Stimulated activated CD4-positive, alpha-beta T cell treated with anti-CD3 and anti-CD28 coated beads, Interleukin-1b, Interleukin-23, amount 100 ng/mL, for 4 hours (primary cell): ENCODE measurements around the gene TNFRSF13B.
"Not testable (repeated sequence)": the region's sequence is repeated elsewhere in the genome, so short reads cannot be mapped to it uniquely, and the experiment has no call there.

Experiments
- DNase-seq, 2 donors: peaks; one replicate each; pipeline ENCODE4 v3.0.0-alpha.2; 2020; ENCODE audit warnings: low read depth in 2 of 2

The TNFRSF13B gene

DNA sequence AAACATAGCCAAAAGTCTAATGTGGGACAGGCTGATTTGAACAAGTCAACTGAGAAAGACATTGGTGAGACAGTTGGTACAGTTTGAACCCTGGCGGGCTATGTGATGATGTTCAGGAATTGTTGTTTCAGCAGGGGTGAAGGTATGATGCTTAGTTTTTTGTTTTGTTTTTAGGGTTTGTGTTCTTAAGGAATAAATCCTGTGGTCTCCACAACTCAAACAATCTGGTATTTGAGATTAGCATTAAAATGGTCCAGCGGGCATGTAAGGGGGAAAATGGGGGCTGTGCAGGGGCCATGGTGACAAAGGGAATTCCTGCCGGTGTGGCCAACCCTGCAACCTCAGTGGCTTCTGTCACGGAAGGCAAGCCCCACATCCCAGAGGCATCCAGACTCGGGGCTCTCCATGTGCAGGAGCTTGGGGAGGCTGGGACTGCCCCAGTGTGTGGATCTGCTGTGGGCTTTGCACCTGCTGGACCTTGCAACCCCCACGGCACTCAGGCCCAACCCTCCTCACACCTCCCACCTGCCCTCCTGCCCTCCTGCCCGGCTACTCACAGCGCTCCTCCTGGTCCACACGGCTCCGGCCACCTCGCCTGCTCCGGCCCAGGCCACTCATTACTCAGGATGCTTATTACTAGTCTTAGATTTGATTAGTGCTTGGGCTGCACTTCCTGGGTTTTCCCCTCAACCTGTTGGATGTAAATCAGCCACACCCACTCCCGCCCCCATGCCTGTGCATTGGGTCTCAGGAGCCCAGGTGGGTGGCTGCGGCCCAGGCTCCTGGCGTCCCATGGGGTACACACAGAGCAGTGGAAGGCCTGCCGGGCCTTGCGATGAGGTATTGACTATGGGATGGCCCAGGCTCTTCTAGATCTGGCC, at the start of gene TNFRSF13B:
Gene TNFRSF13B, minus strand, starts transcription at position 661 of the 881 bp plus-strand sequence. Its CDS starts 43 bp downstream, at position 618.
- DNase-seq, result no peak

DNA sequence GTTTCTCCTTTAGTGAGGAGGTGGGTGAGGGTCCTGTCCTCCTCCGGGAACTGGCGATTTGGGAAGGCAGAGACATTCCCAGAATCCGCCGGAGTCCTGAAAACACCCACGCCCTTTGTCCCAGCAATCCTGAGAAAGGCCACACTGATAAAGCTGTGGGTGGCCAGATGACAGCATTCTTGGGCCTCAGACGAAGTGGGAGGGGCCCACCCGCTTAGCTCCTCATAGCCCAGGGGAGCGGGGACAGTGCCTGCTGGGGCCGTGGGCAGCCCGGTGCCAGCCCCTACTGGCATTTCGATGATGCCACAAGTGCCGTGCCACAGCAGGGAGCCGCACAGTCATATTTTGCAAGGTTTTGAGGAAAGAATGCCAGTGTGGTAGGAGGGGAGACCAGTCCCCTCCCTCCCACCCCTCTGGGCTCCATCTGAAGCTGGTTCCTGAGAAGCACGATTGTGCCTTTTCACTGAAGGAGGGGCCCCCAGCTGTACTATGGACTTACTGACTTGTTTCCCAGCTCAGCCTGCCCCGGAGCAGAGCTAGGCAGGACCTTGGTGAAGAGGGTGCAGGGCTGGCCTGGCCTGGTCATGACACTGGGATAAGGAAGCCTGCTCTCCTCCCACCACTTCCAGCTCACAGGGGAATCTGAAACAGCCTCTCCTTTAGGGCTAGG, 49.4 kb upstream of the TNFRSF13B start:
- no peak for DNase-seq

DNA sequence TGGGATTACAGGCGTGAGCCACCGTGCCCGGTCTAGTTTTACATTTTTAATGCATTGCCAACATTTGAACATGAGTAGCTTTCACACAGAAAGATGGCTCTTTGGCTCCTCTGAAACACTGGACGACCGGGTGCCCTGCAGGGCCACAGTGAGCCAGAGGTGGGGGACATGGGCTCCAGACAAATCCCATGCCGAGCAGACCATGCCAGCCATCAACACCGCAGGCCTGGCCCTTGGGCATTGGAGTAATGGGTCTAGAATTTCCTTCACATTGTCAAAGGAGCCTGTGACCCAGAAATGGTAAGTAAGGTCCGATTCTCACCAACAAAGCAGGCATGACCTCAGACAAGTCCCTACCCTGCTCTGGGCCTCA, 48.9 kb upstream of the TNFRSF13B start:
- no peak for DNase-seq

DNA sequence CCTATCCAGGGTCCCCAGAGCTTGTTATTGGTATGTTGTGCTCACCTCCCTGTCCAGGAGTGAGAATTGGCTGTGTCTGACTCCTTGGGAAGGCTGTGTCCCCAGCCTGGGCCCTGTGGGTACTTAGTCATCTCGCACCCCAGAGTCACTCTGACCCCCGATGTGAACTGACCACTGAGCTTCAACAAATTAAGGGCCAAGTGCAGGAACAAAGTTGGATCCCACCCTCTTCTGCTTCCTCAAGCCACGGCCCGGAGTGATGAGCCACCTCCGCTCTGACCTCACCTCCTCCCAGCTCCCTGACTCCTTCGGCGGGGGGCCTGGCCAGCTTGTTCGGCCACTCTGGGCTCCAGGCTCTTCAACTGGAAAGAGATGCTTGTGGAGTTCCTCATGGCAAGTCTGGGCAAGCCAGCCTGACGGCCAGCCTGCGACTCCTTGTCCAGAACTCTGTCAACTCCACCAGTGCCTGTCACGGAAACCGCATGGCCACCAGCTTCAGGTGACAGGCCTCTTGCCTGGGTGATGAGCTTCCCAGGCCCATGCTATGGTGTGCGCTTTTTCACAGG, 48.1 kb upstream of the TNFRSF13B start:
- DNase-seq, result no peak

DNA sequence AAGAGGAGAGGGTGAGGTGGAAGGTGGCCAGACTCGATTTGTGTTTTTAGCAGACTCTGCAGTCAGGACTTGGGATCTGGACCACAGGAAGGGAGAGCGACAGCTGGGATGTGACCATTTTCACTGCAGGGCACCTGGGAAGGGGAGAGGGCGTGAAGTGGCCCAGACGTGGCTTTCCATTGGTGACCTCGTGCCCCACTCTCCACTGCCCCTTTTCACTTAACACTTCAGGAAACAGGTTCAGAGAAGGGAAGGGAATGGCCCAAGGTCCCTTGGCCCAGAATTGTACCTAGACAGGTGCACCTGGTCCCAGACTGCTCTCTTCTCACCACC, 47.5 kb upstream of the TNFRSF13B start:
- no peak for DNase-seq

DNA sequence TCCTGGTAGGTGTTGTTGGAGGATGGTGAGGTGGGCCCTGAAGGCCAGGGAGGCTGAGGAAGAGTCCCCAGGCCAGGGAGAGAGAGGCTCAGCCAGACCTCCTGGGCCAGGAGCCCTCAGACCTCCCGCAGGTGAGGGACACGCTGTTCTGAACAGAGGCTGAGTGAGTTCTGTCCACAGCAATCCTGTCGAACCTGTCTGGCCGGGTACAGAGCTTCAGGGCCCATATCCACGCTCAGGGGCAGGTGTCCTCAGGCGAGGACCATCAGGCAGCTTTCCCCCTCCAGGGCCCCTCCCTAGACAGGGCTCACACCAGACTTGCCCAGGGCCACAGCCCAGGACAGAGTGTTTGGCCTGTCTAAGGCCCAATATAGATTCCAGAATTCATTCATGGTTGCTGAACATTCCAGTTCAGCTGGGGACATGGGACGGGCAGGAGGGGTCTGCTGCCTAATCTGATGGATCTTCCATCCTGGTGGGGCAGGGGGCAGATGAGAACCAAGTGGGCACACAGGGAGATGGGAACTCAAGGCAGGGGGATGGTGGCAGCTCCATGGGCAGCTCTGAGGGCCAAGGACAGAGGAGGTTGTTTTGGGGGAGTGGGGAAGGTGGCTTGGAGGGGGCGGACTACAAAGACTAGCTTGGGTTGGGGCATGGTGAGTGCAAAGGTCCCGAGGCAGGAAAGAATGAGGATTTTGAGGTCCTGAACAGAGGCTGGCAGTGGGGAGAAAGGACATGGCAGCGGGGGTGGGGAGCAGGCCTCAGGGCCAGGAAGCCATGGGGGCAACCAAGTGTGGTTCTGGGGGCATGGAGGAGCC, 46.9 kb upstream of the TNFRSF13B start:
- no peak for DNase-seq

DNA sequence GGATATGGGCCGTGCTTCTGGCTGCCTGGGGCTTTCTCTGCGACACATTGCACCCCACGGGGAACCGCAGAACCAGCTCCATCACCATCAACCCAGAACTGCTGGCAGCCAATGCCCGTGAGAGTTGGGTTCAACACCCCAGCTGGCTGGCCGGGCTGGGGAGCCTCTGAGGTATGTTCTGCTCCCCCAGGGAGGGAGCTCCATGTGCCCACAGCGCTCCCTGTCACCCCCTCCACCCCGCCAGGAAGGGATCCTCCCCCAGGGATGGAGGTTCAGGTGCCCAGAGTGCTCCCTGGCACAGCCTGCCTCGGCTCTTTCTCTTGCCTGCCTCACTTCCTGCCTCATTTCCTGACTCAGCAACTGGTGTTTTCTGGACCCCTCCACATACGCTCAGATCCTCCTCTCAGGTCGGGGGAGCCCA, 46.1 kb upstream of the TNFRSF13B start:
- DNase-seq, result no peak

DNA sequence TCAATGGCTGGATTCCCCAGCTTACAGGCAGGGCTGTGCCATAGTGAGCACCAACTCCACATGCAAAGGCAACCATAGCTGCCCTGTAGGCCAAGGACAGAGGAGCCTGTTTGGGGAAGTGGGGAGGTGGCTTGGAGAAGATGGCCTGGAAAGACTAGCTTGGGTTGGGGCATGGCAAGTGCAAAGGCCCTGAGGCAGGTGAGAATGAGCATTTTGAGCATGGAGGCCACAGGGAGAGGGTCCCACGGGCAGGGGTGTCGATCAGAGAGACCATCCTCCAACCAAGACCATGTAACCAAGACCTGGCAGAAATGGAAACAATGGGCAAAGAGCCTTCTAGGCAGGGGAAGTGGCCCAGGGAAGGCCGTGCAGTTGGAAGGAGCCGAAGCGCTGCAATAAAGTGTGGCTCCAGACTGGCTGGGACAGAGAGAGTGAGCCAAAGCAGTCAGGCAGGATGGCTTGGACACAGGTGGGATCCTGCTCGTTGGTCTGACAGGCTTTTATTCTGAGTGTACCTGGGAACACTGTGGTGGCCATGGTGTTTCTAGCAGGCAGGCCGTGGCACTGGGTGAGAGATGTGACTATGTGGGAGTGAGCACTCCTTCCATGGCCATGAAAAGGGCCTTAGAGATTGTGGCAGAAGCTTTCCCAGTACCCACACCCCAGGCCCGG, 45.6 kb upstream of the TNFRSF13B start:
- no peak for DNase-seq

DNA sequence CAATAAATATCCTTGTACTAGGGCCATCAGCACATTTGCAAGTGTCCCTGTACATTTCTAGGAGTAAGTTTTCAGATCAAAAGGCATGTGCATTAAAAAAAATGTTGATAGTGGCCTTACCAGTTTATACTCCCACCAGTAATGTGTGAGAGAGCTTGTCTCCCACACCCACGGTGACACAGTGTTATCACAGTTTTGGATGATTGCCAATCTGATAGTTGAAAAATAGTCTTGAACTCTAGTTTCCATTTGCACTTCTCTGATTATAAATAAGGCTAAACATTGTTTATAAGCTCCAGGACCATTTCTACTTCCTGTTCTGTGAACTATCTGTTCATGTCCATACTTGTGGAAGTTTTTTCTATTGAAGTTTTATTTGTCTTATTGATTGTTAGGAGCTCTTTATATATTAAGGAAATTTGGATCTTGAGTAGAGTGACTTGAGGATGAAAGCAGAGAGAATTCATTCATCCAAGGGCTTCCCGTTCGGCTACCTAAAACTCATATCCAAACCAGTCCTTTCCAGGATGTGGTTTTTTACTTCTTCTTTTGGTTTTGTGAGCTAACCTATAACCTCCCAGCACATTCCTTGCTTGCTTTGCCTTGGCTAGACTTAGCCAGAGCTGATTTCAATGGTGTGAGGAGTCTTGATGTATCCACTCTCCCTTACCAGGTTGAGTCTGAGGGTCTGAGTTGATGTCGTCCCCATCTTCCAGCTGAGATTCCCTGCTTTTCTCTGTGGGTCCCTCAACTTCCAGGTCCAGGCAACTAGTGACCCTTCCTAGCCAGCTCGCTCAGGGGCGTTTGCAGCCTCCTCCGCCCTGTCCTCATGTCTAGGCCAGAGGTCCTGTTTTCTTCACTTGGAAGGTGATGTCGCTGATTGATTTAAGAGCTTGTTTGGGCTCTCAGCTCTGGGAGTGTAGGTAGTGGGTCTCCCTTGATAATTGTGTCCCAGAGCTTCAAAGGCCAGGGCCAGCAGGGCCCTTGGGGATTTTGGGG, 44.6 kb upstream of the TNFRSF13B start:
- DNase-seq, result not testable (repeated sequence)

DNA sequence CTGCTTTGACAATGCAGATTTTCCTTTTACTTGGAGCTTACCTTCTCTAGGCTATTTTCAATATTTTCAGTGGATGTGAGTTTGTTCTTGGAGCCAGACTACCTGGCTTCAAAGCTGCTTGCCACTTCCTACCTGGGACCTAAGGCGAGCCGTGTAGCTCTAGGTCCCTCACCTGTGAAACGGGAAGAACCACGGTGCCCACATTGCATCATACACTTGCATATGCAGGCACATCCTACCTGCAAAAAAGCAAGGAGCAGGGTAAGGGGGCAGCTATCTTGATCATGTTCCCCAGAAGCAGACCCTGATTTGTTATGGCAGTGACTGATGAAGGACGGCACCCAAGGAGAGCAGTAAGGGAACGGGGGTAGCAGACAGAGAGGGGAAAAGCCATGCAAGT, 43.3 kb upstream of the TNFRSF13B start:
- no peak for DNase-seq

DNA sequence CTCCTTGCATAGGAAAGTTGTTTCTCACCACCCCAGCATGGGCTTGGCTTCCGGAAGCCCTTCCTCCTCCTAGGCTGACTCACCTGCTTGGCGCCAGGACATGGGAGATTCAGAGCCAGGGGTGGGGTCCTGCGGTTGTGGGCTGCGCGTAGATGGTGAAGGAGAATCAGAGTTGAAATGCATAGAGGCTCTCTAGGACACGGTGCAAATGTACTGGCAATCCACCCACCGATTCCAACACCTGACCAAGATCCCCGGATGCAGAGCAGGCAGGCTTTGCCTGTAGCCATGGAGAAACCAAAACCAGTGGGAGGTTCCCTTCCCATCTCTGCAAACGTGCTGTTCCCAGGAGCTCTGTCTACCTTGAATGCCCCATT, 42.8 kb upstream of the TNFRSF13B start:
- DNase-seq, result not testable (repeated sequence)

DNA sequence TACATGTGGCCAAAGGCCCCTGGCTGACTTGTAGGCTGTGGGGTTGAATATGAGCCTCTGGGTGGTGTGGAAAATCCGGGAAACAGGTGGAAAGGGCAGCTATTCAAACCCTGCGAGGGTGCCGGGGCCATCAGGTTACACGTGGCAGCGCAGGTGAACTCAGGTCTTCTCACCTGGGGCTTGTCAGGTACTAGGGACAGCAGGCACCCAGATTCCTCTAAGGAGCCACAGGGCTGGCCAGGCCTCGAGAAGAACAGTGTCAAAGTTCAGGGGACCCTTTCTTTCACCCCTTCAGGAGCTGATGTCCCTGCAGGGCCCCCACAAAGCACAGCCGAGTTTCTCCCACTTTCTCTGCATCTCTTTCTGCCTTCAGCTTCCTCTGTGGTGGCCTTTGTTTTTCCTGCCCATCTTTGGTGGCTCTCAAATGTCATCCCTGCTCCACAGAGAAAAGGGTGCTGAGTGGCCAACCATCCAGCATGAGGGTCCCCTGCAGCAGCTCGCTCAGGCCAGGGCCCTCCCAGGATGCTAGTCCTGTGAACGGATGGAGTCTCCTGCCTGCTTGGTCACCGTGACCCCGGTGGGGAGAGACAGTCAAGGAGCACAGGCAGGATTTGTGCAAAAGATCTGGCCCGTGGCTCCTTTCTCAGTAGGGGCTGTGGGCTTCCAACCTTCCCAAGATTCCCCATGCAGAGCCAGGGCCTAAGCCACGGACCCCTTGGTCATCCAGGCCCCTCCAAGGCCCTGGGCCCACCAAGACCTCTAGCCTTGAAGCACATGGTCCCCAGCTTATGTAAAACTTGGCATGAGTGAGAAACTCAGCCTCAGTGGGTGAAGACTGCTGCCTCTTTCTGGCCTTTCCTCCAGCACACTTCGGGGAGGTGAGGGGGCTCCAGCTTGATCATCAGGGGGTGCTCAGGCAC, 42.2 kb upstream of the TNFRSF13B start:
- DNase-seq, result not testable (repeated sequence)

DNA sequence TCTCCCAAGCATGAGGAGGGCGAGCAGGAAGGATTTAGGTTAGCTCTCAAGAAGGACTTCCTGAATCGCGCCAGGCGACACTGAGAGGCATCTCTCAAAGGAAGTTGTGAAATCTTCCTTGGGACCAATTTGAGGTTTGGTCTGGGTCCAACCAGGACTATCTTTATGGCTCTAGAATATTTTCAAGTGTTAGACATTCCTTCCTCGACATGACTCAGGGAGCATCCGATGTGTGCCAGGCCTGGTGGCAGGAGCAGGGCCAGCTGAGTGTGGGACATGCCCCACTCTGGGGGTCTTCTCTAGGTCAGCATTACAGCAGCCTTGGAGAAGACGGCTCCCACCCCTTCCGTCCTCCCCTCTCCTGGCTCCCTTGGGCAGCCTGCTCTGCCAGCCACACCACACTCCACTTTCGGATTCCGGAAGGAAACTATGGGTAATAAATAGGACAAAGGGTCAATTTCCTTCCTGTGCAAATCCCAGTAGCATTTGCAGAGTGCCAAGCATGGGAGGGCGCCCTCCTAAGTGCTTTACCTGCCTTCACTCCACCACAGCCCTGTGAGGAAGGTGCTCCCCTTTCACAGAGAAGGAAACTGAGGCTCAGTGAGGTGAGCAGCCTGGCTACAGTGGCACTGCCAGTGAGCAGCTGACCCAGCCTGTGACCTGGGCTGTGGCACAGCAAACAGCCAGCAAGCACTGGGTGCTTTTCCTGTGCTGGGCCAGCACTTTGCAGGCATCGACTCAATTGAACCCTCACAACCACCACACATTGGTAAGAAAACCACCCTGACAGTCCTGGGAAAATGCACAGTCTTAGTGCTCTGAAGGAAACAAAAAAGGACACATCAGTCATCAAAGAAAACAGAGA, 39.4 kb upstream of the TNFRSF13B start:
- DNase-seq, result not testable (repeated sequence)

DNA sequence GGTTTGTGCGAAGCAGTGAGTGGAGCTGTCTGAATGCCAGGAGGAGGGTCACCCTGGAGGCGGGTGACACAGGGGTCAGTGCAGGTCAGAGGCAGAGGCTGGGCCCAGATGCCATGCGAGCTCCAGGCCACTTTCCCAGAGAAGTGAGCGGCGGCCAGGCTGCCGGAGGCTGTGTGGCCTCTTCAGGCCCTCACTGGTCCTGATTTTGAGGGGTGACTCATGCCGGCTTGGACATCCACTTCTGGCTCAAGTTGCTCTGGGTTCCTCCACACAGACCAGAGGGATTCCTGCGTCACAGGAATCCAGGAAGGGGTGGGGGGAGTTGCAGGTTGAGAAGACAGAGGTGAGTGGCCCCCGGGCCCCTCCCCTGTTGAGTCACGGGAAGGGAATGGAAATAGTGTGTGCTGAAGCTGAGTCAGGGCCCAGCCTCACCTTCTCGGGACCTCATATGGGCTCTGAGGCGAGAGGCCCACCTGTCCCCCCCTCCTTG, 38.7 kb upstream of the TNFRSF13B start:
- not testable (repeated sequence) for DNase-seq

DNA sequence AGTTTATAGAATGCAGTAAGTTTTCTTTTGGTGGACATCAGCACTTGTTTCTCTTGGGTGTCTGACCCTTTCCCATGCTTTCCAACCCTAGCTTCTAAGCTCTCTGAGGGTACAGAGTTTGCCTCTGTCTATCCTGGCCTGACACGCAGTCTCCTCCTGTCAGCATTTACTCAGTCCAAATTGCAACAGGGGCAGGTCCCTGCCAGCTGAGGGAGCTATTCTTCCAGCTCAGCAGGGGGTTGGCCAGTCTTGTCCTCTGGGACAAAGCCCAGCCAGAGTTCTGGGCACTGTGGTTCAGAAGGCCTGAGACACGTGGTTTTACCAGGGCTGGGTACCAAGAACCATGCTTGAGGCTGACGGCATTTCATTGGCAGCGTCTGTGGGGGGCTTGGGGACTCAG, 38.1 kb upstream of the TNFRSF13B start:
- not testable (repeated sequence) for DNase-seq

DNA sequence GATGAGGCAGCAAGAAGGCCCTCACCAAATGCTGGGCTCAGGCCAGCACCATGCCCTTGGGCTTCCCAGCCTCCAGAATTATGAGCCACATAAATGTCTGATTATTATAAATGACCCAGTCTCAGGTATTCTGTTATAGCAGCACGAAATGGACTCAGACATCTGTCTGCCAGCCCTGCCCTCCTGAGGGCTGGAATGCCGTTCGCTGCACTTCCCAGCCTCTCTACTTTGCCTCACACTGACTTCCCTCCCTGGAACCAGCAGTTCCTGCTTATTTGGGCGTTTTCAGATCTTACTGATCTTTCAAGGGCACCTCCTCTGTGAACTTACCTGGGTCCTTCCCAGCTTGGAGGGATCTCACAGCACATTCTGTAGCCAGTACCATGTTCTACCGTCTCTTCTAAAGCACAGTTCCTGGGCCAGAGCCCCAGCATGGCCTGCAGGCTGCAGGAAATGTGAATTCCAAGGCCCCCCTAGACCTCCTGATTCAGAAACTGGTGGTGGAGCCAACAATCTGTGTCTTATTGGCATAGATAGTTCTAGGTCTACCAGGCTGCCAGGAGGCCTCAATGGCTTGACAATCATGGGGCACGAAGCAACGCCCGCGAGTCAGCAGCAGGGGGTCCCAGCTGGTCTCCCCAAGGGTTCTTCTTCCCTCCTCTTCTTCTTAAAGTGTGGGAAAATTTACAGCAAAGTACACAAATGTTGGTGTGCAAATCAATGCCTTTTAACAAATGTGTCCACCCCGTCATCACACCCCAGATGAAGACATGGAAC, 36.9 kb upstream of the TNFRSF13B start:
- not testable (repeated sequence) for DNase-seq

DNA sequence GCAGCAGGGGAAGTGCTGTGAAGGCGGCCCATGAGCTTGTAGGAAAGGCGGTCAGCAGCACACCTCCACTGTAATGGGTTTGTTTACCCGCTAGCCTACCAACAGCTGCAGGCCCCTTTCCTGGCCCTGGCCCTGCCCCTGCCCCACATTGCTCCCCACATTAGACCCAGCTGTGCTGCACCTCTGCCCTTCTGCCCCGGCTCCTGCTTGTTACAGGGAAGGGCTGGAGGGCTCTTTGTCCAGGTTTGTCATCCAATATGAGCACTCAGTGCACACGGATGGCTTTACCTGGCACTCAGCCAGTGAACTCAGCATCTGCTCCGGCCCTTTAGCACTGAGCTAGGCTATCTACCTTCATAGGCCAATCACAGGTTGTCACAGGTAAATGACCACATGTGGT, 36.0 kb upstream of the TNFRSF13B start:
- DNase-seq, result not testable (repeated sequence)
